ENCODE results near the gene FAM131C. TPM values are rescaled to one million over a fixed set of nuclear protein-coding genes. Genes with fewer than 3 reads are reported as not detected.

Gene FAM131C
- polyA plus RNA-seq, 3 donors, result not detected

- H3K36me3 Mint-ChIP-seq, result no peaks in the 10 kb centered on the region
- Histone ChIP-seq H4K20me1 (ENCODE audit: insufficient read depth, low read length) (no peaks in the 10 kb centered on the region), H3K9me3 (replicated peaks in 1 of 2; ENCODE audit: control insufficient read depth in 1 of 2, insufficient read depth in 1 of 2, low read length in 2 of 2) (no peaks in the 10 kb centered on the region), H2AFZ (ENCODE audit: insufficient read depth, low read depth, low read length, poor library complexity, severe bottlenecking) (no peak overlapping the region), H3K9ac (ENCODE audit: insufficient read depth, low read length, poor library complexity, severe bottlenecking) (no peak overlapping the region), H3K79me2 (ENCODE audit: insufficient read depth, low read length) (no peaks in the 10 kb centered on the region), H3K27ac (ENCODE audit: low read depth in 1 of 2, low read length in 2 of 2) (no peak overlapping the region), H3K36me3 (replicated peaks in 1 of 2; ENCODE audit: control insufficient read depth in 1 of 2, insufficient read depth in 2 of 2, low read length in 2 of 2) (no peaks in the 10 kb centered on the region), H3K4me3 (replicated peaks in 1 of 3; ENCODE audit: low read depth in 2 of 3, low read length in 3 of 3) (no peak overlapping the region), H3K4me1 (ENCODE audit: control insufficient read depth in 1 of 2, insufficient read depth in 2 of 2, low read length in 2 of 2) (no peaks in the 10 kb centered on the region), H3K4me2 (replicated peaks; ENCODE audit: extremely low read depth, low read length, poor library complexity, severe bottlenecking) (no peak overlapping the region), H3K27me3 (ENCODE audit: control insufficient read depth in 2 of 2, insufficient read depth in 2 of 2, low read length in 2 of 2) (no peaks in the 10 kb centered on the region)
- no peaks in the 10 kb centered on the region for H3K4me1 Mint-ChIP-seq
- TF ChIP-seq CTCF (IDR thresholded peaks at IDR 0.05), result no peak
- 79% methylated on average over 3 of the region's 9 CpGs for WGBS (ENCODE audit: insufficient coverage)
- intact Hi-C loops (cut with micrococcal nuclease), result no loop called here
- no peak for DNase-seq
- H3K27ac Mint-ChIP-seq, result no peak overlapping the region
- H3K9me3 Mint-ChIP-seq, result peaks cover 2 to 19% (median 9%) of the 10 kb centered on the region in 7 donors
- peaks cover 4 to 15% (median 5%) of the 10 kb centered on the region in 3 donors for H3K27me3 Mint-ChIP-seq (ENCODE audit: low read depth in 3 of 3)
- H3K4me3 Mint-ChIP-seq, result no peak overlapping the region
Measured at GRCh38 chr1:16101623-16102022, 28.2 kb upstream of the FAM131C start.

- no peaks in the 10 kb centered on the region for H3K4me1 ChIP-seq (ENCODE audit: control insufficient read depth in 1 of 2, insufficient read depth in 2 of 2, low read length in 2 of 2)
- peaks cover 2 to 14% (median 8%) of the 10 kb centered on the region in 7 donors for H3K9me3 Mint-ChIP-seq
- no peaks in the 10 kb centered on the region for H3K27me3 ChIP-seq (ENCODE audit: control insufficient read depth in 2 of 2, insufficient read depth in 2 of 2, low read length in 2 of 2)
- peaks cover 6 to 26% (median 8%) of the 10 kb centered on the region in 3 donors for H3K27me3 Mint-ChIP-seq (ENCODE audit: low read depth in 3 of 3)
- intact Hi-C loops (cut with micrococcal nuclease), result no loop called here
- H3K4me3 ChIP-seq (replicated peaks in 1 of 3; ENCODE audit: low read depth in 2 of 3, low read length in 3 of 3), result no peak overlapping the region
- H2AFZ ChIP-seq (ENCODE audit: insufficient read depth, low read depth, low read length, poor library complexity, severe bottlenecking), result no peak overlapping the region
- H3K27ac ChIP-seq (ENCODE audit: low read depth in 1 of 2, low read length in 2 of 2), result no peak overlapping the region
- no peaks in the 10 kb centered on the region for H3K4me1 Mint-ChIP-seq
- no peak for DNase-seq
- H3K27ac Mint-ChIP-seq, result no peak overlapping the region
- H4K20me1 ChIP-seq (ENCODE audit: insufficient read depth, low read length), result no peaks in the 10 kb centered on the region
- TF ChIP-seq CTCF (IDR thresholded peaks at IDR 0.05), result no peak
- H3K4me3 Mint-ChIP-seq, result no peak overlapping the region
- no peaks in the 10 kb centered on the region for H3K9me3 ChIP-seq (replicated peaks in 1 of 2; ENCODE audit: control insufficient read depth in 1 of 2, insufficient read depth in 1 of 2, low read length in 2 of 2)
- H3K79me2 ChIP-seq (ENCODE audit: insufficient read depth, low read length), result no peaks in the 10 kb centered on the region
- H3K9ac ChIP-seq (ENCODE audit: insufficient read depth, low read length, poor library complexity, severe bottlenecking), result no peak overlapping the region
- H3K4me2 ChIP-seq (replicated peaks; ENCODE audit: extremely low read depth, low read length, poor library complexity, severe bottlenecking), result no peak overlapping the region
- no peaks in the 10 kb centered on the region for H3K36me3 Mint-ChIP-seq
- no CpG with 5 or more reads among the region's 1 CpG for WGBS (ENCODE audit: insufficient coverage)
- no peaks in the 10 kb centered on the region for H3K36me3 ChIP-seq (replicated peaks in 1 of 2; ENCODE audit: control insufficient read depth in 1 of 2, insufficient read depth in 2 of 2, low read length in 2 of 2)
Measured at GRCh38 chr1:16099412-16099811, 26.0 kb upstream of the FAM131C start.

Measured in CD14-positive monocyte (primary cell).